Germinal center (tissue), 1 donor: ENCODE data around the gene SENP8.

Experiments used
- DNase-seq: peaks from one replicate; pipeline ENCODE4 v3.0.0; 2012; ENCODE audit warnings: mixed read lengths, low spot score

SENP8 gene

GRCh38 chr15:72175186-72176044 lies 57.2 kb downstream of the SENP8 start:
- no peak for DNase-seq

- no peak for DNase-seq
These were observed 58.0 kb downstream of the SENP8 start for GRCh38 chr15:72176159-72176558.

- DNase-seq, result no peak
These were observed 58.5 kb downstream of the SENP8 start for GRCh38 chr15:72176743-72177142.

GRCh38 chr15:72178976-72179585 lies 60.9 kb downstream of the SENP8 start:
- no peak for DNase-seq

GRCh38 chr15:72179950-72180581 lies 61.9 kb downstream of the SENP8 start:
- no peak for DNase-seq

- DNase-seq, result no peak
These were observed 62.6 kb downstream of the SENP8 start for GRCh38 chr15:72180761-72181324.

GRCh38 chr15:72182244-72182643 lies 64.0 kb downstream of the SENP8 start:
- DNase-seq, result no peak

- DNase-seq, result no peak
These were observed 64.5 kb downstream of the SENP8 start for GRCh38 chr15:72182673-72183072.

- DNase-seq, result no peak
These were observed 65.6 kb downstream of the SENP8 start for GRCh38 chr15:72183781-72184164.

GRCh38 chr15:72184165-72184811 lies 66.1 kb downstream of the SENP8 start:
- no peak for DNase-seq

GRCh38 chr15:72189250-72189902 lies 71.2 kb downstream of the SENP8 start:
- DNase-seq, result no peak

- no peak for DNase-seq
These were observed 74.2 kb downstream of the SENP8 start for GRCh38 chr15:72192416-72192815.
